ENCODE results near the gene PAM.

DNA sequence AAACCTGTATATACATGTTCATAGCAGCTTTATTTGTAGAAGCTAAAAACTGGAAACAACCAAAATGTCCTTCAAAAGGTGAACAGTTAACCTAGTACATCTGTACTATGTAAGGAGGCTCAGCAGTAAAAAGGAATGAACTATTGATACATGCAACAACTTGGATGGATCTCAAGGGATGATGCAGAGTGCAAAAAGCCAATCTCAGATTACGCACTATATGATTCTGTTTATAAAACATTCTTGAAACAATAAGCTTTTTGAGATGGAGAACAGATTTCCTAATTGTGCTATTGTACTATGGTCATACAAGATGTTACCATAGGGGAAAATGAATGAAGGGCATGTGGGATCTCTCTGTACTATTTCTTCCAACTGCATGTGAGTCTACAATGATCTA, 88.9 kb downstream of the PAM start:
- TF ChIP-seq EZH2 (IDR thresholded peaks at IDR 0.05; ENCODE audit: borderline replicate concordance, low read depth, low read length, severe bottlenecking) (no peak), POLR2A (IDR thresholded peaks at IDR 0.05; ENCODE audit: low read depth, low read length) (no peak), FOS (IDR thresholded peaks at IDR 0.05; ENCODE audit: borderline replicate concordance, insufficient read depth, low read length) (no peak), JUN (IDR thresholded peaks at IDR 0.05; ENCODE audit: borderline replicate concordance, insufficient read depth, insufficient read length, low read depth) (no peak), POLR2AphosphoS5 (IDR thresholded peaks at IDR 0.05; ENCODE audit: insufficient read depth, low read depth, low read length) (no peak), MYC (IDR thresholded peaks at IDR 0.05; ENCODE audit: low read depth, low read length) (no peak)
- TF ChIP-seq, protein P1, sequence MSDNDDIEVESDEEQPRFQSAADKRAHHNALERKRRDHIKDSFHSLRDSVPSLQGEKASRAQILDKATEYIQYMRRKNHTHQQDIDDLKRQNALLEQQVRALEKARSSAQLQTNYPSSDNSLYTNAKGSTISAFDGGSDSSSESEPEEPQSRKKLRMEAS (IDR thresholded peaks at IDR 0.05; ENCODE audit: insufficient read depth, insufficient read length) = no peak
- TF ChIP-seq, protein P2, sequence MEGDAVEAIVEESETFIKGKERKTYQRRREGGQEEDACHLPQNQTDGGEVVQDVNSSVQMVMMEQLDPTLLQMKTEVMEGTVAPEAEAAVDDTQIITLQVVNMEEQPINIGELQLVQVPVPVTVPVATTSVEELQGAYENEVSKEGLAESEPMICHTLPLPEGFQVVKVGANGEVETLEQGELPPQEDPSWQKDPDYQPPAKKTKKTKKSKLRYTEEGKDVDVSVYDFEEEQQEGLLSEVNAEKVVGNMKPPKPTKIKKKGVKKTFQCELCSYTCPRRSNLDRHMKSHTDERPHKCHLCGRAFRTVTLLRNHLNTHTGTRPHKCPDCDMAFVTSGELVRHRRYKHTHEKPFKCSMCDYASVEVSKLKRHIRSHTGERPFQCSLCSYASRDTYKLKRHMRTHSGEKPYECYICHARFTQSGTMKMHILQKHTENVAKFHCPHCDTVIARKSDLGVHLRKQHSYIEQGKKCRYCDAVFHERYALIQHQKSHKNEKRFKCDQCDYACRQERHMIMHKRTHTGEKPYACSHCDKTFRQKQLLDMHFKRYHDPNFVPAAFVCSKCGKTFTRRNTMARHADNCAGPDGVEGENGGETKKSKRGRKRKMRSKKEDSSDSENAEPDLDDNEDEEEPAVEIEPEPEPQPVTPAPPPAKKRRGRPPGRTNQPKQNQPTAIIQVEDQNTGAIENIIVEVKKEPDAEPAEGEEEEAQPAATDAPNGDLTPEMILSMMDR (IDR thresholded peaks at IDR 0.05; ENCODE audit: extremely low read depth in 1 of 2, insufficient read depth in 1 of 2, low read depth in 1 of 2, low read length in 2 of 2) = no peak
